ENCODE data around the gene TMEM150C. TPM values are rescaled to one million over a fixed set of nuclear protein-coding genes. Genes with fewer than 3 reads are reported as not detected.

Gene TMEM150C
- total RNA-seq, 1 experiment from 2014 or later: 2.7 TPM

- Histone ChIP-seq H2AK5ac (ENCODE audit: insufficient read length, low read length) (no peak overlapping the region), H2BK120ac (ENCODE audit: low read depth, low read length, poor library complexity, severe bottlenecking) (no peak overlapping the region), H3K18ac (ENCODE audit: insufficient read length, low read depth, low read length) (no peak overlapping the region), H2AFZ (ENCODE audit: low read length) (no peak overlapping the region), H4K8ac (replicated peaks; ENCODE audit: insufficient read length, low read depth, low read length) (no peak overlapping the region), H3K56ac (ENCODE audit: insufficient read length, low read depth, low read length) (no peak overlapping the region), H3K27me3 (ENCODE audit: insufficient read depth, low read length) (no peaks in the 10 kb centered on the region), H3K4me2 (ENCODE audit: insufficient read depth, insufficient read length, low read length) (no peak overlapping the region), H3K23me2 (ENCODE audit: insufficient read length, low read depth, low read length, poor library complexity, severe bottlenecking) (no peaks in the 10 kb centered on the region), H3K23ac (ENCODE audit: insufficient read length, low read depth, low read length) (no peak overlapping the region), H3K79me2 (ENCODE audit: insufficient read depth, low read length) (no peaks in the 10 kb centered on the region), H3K4ac (ENCODE audit: low read depth, low read length) (no peak overlapping the region), H3K4me1 (ENCODE audit: insufficient read depth, low read length) (no peaks in the 10 kb centered on the region), H3T11ph (ENCODE audit: low read length) (no peak overlapping the region), H2BK5ac (ENCODE audit: insufficient read length, low read length) (no peak overlapping the region), H4K20me1 (ENCODE audit: control insufficient read depth, insufficient read depth, insufficient read length) (no peaks in the 10 kb centered on the region), H2BK15ac (ENCODE audit: low read depth, low read length) (no peak overlapping the region), H3K14ac (ENCODE audit: insufficient read depth, low read length) (no peak overlapping the region), H2BK12ac (ENCODE audit: insufficient read length, low read depth, low read length) (no peak overlapping the region), H3K27ac (ENCODE audit: insufficient read length, low read depth, low read length) (no peak overlapping the region), H4K5ac (ENCODE audit: insufficient read length, low read depth, low read length) (no peak overlapping the region), H3K9me3 (ENCODE audit: control insufficient read depth, low read depth, low read length) (no peaks in the 10 kb centered on the region), H2BK20ac (ENCODE audit: low read depth, low read length, poor library complexity, severe bottlenecking) (no peak overlapping the region), H3K79me1 (ENCODE audit: insufficient read depth, low read depth, low read length, poor library complexity, severe bottlenecking) (no peaks in the 10 kb centered on the region), H4K91ac (ENCODE audit: insufficient read length, low read depth, low read length) (no peak overlapping the region), H3K9ac (ENCODE audit: extremely low read depth, insufficient read length, low read length) (no peak overlapping the region)
- Mint-ChIP-seq H3K36me3 (ENCODE audit: insufficient read depth in 1 of 3, low read depth in 3 of 3) (peaks cover 24 to 35% (median 26%) of the 10 kb centered on the region in 3 experiments), H3K27me3 (ENCODE audit: low read depth) (no peaks in the 10 kb centered on the region; the same call in 1 of the 2 replicates), H3K4me1 (peaks cover 0 to 2% of the 10 kb centered on the region in 2 experiments; a peak in 1 of 4 replicates), H3K27ac (no peak overlapping the region), H3K9me3 (peaks cover 4 to 9% of the 10 kb centered on the region in 2 experiments; a peak in 3 of 5 replicates), H3K4me3 (no peak overlapping the region)
- TF ChIP-seq CTCF (conservative IDR thresholded peaks at IDR 0.05): no peak
- no CpG with 5 or more reads among the region's 3 CpGs for WGBS (ENCODE audit: extremely low coverage, insufficient read length, low lambda C conversion rate)
- DNase-seq: no peak
Measured at GRCh38 chr4:82467471-82467870, 94.3 kb downstream of the TMEM150C start.
